Measurements from ENCODE around the gene LARGE1.

Gene LARGE1

GRCh38 chr22:33831207-33831606 lies 89.1 kb downstream of the LARGE1 start:
- Histone ChIP-seq H3K27me3 (ENCODE audit: control insufficient read depth, insufficient read depth, low read length) (no peaks in the 10 kb centered on the region), H3K9ac (ENCODE audit: low read depth, low read length) (no peak overlapping the region), H3K4me3 (ENCODE audit: low read depth, low read length) (no peak overlapping the region), H3K4me1 (ENCODE audit: control insufficient read depth, insufficient read depth, low read length) (peaks cover 34% of the 10 kb centered on the region), H3K9me3 (ENCODE audit: control insufficient read depth, insufficient read depth, low read length) (no peaks in the 10 kb centered on the region), H3K36me3 (ENCODE audit: control insufficient read depth, insufficient read depth, low read length) (no peaks in the 10 kb centered on the region)

GRCh38 chr22:33829546-33830280 lies 90.6 kb downstream of the LARGE1 start:
- H3K4me1 ChIP-seq (ENCODE audit: control insufficient read depth, insufficient read depth, low read length): peaks cover 28% of the 10 kb centered on the region
- H3K9ac ChIP-seq (ENCODE audit: low read depth, low read length): no peak overlapping the region

DNA sequence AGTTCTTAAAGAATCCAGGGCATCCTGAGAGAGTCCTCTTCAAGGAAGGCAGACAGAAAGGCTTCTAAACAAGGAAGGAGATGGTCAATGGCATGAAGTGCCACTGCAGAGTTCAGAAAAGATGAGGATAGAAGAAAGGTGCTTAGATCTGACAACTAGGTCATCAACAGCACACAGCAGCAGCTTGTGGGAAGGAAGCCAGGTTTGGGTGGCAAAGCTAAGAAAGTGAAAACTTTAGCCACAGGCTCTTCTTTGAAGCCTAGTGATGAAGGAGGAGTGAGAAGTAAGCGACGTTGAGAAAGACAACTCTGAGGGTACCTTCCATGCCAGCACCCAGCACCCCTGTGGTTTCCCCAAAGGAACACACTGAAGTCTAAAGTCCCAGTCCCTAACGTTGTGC lies 92.0 kb downstream of the LARGE1 start:
- Histone ChIP-seq H3K4me3 (ENCODE audit: low read depth, low read length) (no peak overlapping the region), H3K9ac (ENCODE audit: low read depth, low read length) (no peak overlapping the region), H3K27me3 (ENCODE audit: control insufficient read depth, insufficient read depth, low read length) (no peaks in the 10 kb centered on the region), H3K9me3 (ENCODE audit: control insufficient read depth, insufficient read depth, low read length) (no peaks in the 10 kb centered on the region), H3K36me3 (ENCODE audit: control insufficient read depth, insufficient read depth, low read length) (no peaks in the 10 kb centered on the region), H3K4me1 (ENCODE audit: control insufficient read depth, insufficient read depth, low read length) (peaks cover 33% of the 10 kb centered on the region)

More at GRCh38 chr22:33829546-33830280, 90.6 kb downstream of the LARGE1 start:
- Histone ChIP-seq H3K36me3 (ENCODE audit: control insufficient read depth, insufficient read depth, low read length) (no peaks in the 10 kb centered on the region), H3K9me3 (ENCODE audit: control insufficient read depth, insufficient read depth, low read length) (no peaks in the 10 kb centered on the region), H3K4me3 (ENCODE audit: low read depth, low read length) (no peak overlapping the region), H3K27me3 (ENCODE audit: control insufficient read depth, insufficient read depth, low read length) (no peaks in the 10 kb centered on the region)

- no peaks in the 10 kb centered on the region for H3K36me3 ChIP-seq (ENCODE audit: control insufficient read depth, insufficient read depth, low read length)
- no peak overlapping the region for H3K9ac ChIP-seq (ENCODE audit: low read depth, low read length)
- no peaks in the 10 kb centered on the region for H3K27me3 ChIP-seq (ENCODE audit: control insufficient read depth, insufficient read depth, low read length)
- peaks cover 37% of the 10 kb centered on the region for H3K4me1 ChIP-seq (ENCODE audit: control insufficient read depth, insufficient read depth, low read length)
- H3K4me3 ChIP-seq (ENCODE audit: low read depth, low read length): no peak overlapping the region
- H3K9me3 ChIP-seq (ENCODE audit: control insufficient read depth, insufficient read depth, low read length): no peaks in the 10 kb centered on the region
Measured at GRCh38 chr22:33825761-33826160, 94.5 kb downstream of the LARGE1 start.

- Histone ChIP-seq H3K4me1 (ENCODE audit: control insufficient read depth, insufficient read depth, low read length) (peaks cover 29% of the 10 kb centered on the region), H3K27me3 (ENCODE audit: control insufficient read depth, insufficient read depth, low read length) (no peaks in the 10 kb centered on the region), H3K9ac (ENCODE audit: low read depth, low read length) (no peak overlapping the region), H3K4me3 (ENCODE audit: low read depth, low read length) (no peak overlapping the region), H3K9me3 (ENCODE audit: control insufficient read depth, insufficient read depth, low read length) (no peaks in the 10 kb centered on the region), H3K36me3 (ENCODE audit: control insufficient read depth, insufficient read depth, low read length) (no peaks in the 10 kb centered on the region)
Measured at GRCh38 chr22:33823552-33823951, 96.7 kb downstream of the LARGE1 start.

- Histone ChIP-seq H3K36me3 (ENCODE audit: control insufficient read depth, insufficient read depth, low read length) (no peaks in the 10 kb centered on the region), H3K9ac (ENCODE audit: low read depth, low read length) (no peak overlapping the region), H3K27me3 (ENCODE audit: control insufficient read depth, insufficient read depth, low read length) (no peaks in the 10 kb centered on the region), H3K9me3 (ENCODE audit: control insufficient read depth, insufficient read depth, low read length) (no peaks in the 10 kb centered on the region), H3K4me1 (ENCODE audit: control insufficient read depth, insufficient read depth, low read length) (peaks cover 26% of the 10 kb centered on the region), H3K4me3 (ENCODE audit: low read depth, low read length) (no peak overlapping the region)
Measured at GRCh38 chr22:33821290-33821689, 99.0 kb downstream of the LARGE1 start.

- Histone ChIP-seq H3K9me3 (ENCODE audit: control insufficient read depth, insufficient read depth, low read length) (no peaks in the 10 kb centered on the region), H3K27me3 (ENCODE audit: control insufficient read depth, insufficient read depth, low read length) (no peaks in the 10 kb centered on the region), H3K4me3 (ENCODE audit: low read depth, low read length) (no peak overlapping the region), H3K36me3 (ENCODE audit: control insufficient read depth, insufficient read depth, low read length) (no peaks in the 10 kb centered on the region), H3K9ac (ENCODE audit: low read depth, low read length) (no peak overlapping the region), H3K4me1 (ENCODE audit: control insufficient read depth, insufficient read depth, low read length) (peaks cover 20% of the 10 kb centered on the region)
Measured at GRCh38 chr22:33819743-33820142, 100.5 kb downstream of the LARGE1 start.

DNA sequence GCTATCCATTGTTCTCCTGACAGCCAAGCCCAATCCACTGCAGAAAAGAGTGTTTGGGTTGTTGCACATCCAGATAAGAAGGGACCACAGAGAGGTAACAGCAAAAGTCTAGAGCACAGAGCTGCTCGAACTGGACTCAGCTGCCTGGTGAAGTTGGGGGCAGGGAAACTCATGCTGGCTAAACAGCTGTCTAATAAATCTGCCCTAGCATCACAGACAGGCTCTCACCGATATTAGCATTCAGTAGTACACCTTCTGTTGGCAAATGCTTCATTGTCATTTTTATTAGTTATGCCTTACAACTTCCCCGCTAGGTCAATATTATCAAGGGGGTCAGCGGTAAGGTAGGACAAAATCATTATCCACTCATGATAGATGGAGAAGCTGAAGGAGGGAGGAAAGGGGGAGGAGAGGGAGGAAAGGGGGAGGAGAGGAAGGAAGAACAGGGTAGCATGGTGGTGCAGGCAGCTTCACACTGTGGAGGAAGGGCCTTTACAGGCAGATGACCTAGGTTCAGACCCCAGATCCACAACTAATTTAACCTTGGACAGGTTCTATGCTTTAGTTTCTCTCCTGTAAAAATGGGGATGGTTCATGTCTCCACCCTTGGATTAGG lies 102.7 kb downstream of the LARGE1 start:
- Histone ChIP-seq H3K4me1 (ENCODE audit: control insufficient read depth, insufficient read depth, low read length) (peaks cover 7% of the 10 kb centered on the region), H3K9ac (ENCODE audit: low read depth, low read length) (no peak overlapping the region), H3K4me3 (ENCODE audit: low read depth, low read length) (no peak overlapping the region), H3K9me3 (ENCODE audit: control insufficient read depth, insufficient read depth, low read length) (no peaks in the 10 kb centered on the region), H3K27me3 (ENCODE audit: control insufficient read depth, insufficient read depth, low read length) (no peaks in the 10 kb centered on the region), H3K36me3 (ENCODE audit: control insufficient read depth, insufficient read depth, low read length) (no peaks in the 10 kb centered on the region)

- Histone ChIP-seq H3K36me3 (ENCODE audit: control insufficient read depth, insufficient read depth, low read length) (no peaks in the 10 kb centered on the region), H3K4me3 (ENCODE audit: low read depth, low read length) (no peak overlapping the region), H3K9ac (ENCODE audit: low read depth, low read length) (no peak overlapping the region), H3K4me1 (ENCODE audit: control insufficient read depth, insufficient read depth, low read length) (peaks cover 13% of the 10 kb centered on the region), H3K9me3 (ENCODE audit: control insufficient read depth, insufficient read depth, low read length) (no peaks in the 10 kb centered on the region), H3K27me3 (ENCODE audit: control insufficient read depth, insufficient read depth, low read length) (no peaks in the 10 kb centered on the region)
Measured at GRCh38 chr22:33812360-33812977, 107.8 kb downstream of the LARGE1 start.

DNA sequence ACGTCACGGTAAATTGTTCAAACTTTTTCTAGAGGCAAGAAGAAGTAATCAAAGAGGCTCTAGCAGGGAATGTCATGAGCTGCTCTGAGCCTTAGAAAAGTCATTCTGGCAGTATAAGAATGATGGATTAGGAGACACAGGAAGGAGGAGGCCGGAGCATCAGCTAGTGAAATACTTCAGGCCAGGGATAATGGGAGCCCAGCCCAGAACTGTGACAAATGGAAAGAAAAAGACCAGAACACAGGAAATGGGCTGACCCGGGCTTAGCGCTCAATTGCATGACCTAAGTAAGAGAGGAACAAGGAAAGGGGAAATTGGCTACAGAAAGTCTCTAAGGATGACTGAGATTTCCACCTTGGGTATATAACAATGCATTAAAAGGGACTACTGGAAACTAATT lies 108.6 kb downstream of the LARGE1 start:
- Histone ChIP-seq H3K9me3 (ENCODE audit: control insufficient read depth, insufficient read depth, low read length) (no peaks in the 10 kb centered on the region), H3K4me1 (ENCODE audit: control insufficient read depth, insufficient read depth, low read length) (peaks cover 13% of the 10 kb centered on the region), H3K27me3 (ENCODE audit: control insufficient read depth, insufficient read depth, low read length) (no peaks in the 10 kb centered on the region), H3K4me3 (ENCODE audit: low read depth, low read length) (no peak overlapping the region), H3K9ac (ENCODE audit: low read depth, low read length) (no peak overlapping the region), H3K36me3 (ENCODE audit: control insufficient read depth, insufficient read depth, low read length) (no peaks in the 10 kb centered on the region)

DNA sequence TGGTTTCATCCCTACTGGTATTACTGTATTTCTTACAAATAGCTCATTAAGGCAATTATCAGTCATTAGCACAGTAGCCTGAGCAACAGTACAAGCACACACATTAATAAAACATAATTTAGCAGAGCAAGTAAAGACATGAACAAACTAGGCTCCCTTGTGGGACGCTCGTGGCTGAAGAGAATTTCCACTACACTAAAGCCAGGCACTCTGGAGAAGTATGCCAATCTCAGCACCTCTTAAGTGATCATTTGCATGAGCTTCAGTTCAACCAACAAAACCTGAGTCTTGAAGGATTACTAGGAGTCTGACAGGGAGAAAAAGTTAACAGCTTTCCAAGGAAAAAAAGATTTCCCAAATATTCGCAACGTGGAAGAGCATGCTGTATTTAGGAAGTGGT lies 109.1 kb downstream of the LARGE1 start:
- no peaks in the 10 kb centered on the region for H3K36me3 ChIP-seq (ENCODE audit: control insufficient read depth, insufficient read depth, low read length)
- H3K4me1 ChIP-seq (ENCODE audit: control insufficient read depth, insufficient read depth, low read length): peaks cover 13% of the 10 kb centered on the region
- no peak overlapping the region for H3K9ac ChIP-seq (ENCODE audit: low read depth, low read length)
- H3K27me3 ChIP-seq (ENCODE audit: control insufficient read depth, insufficient read depth, low read length): no peaks in the 10 kb centered on the region
- H3K4me3 ChIP-seq (ENCODE audit: low read depth, low read length): no peak overlapping the region
- no peaks in the 10 kb centered on the region for H3K9me3 ChIP-seq (ENCODE audit: control insufficient read depth, insufficient read depth, low read length)

- Histone ChIP-seq H3K4me3 (ENCODE audit: low read depth, low read length) (no peak overlapping the region), H3K36me3 (ENCODE audit: control insufficient read depth, insufficient read depth, low read length) (no peaks in the 10 kb centered on the region), H3K27me3 (ENCODE audit: control insufficient read depth, insufficient read depth, low read length) (no peaks in the 10 kb centered on the region), H3K4me1 (ENCODE audit: control insufficient read depth, insufficient read depth, low read length) (peaks cover 15% of the 10 kb centered on the region), H3K9me3 (ENCODE audit: control insufficient read depth, insufficient read depth, low read length) (no peaks in the 10 kb centered on the region), H3K9ac (ENCODE audit: low read depth, low read length) (no peak overlapping the region)
Measured at GRCh38 chr22:33807470-33807869, 112.8 kb downstream of the LARGE1 start.

Measured in iPS-15b (cell line).